WERI-Rb-1 (cell line): Measurements from ENCODE around the gene COG2.

Experiments used
- DNase-seq: peaks from one replicate; pipeline ENCODE4 v3.0.0-alpha.2; 2020
- H3K27ac ChIP-seq: fragments of 250-450 bp; sonication (Bioruptor Pico); 2 replicates; pipeline ENCODE4 v1.5.1; 2020; ENCODE audit warnings: mild to moderate bottlenecking, moderate library complexity
- H3K27me3 ChIP-seq: fragments of 250-450 bp; sonication (Bioruptor Pico); 2 replicates; pipeline ENCODE4 v1.5.1; 2021; ENCODE audit warnings: mild to moderate bottlenecking, low read depth, moderate library complexity; ENCODE audit not compliant: insufficient read depth, severe bottlenecking
- H3K36me3 ChIP-seq: fragments of 250-450 bp; sonication (Bioruptor Pico); 2 replicates; pipeline ENCODE4 v1.5.1; 2020; ENCODE audit warnings: mild to moderate bottlenecking, moderate library complexity
- H3K4me3 ChIP-seq: 2 replicates; pipeline ENCODE4 v1.5.1; 2011; ENCODE audit warnings: low read depth, mild to moderate bottlenecking, control low read depth, low read length
- H3K9me3 ChIP-seq: fragments of 250-450 bp; sonication (Bioruptor Pico); 2 replicates; pipeline ENCODE4 v1.5.1; 2021; ENCODE audit warnings: mild to moderate bottlenecking, moderate library complexity; ENCODE audit not compliant: severe bottlenecking
- CTCF ChIP-seq: IDR thresholded peaks from 2 replicates; pipeline ENCODE4 v1.5.1; 2011; ENCODE audit warnings: low read depth, mild to moderate bottlenecking, control low read depth, inconsistent platforms, low read length

Gene COG2

DNA sequence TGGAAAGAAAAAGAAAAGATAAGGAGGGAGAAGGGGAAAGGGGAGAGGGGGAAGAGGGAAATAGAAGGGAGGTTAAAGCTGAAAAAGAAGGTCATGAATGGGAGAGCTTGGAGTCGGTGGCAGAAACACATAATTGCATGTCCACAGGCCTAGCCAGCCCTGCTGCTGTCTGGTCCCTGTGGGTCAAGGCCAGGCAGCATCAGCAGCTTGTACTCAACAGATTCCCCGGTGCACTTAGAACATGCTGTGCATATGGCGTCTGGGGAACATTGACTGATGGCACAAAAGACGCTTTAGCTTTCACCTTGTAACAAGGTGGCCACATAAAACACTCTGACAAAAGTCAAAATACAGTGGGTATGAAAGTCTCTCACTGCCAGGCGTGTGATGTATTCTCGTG lies 25.9 kb downstream of the COG2 start:
- no peak overlapping the region for H3K4me3 ChIP-seq

GRCh38 chr1:230669543-230669942 lies 27.3 kb downstream of the COG2 start:
- TF ChIP-seq CTCF = no peak
- no peak for DNase-seq
- Histone ChIP-seq H3K27me3 (no peaks in the 10 kb centered on the region), H3K9me3 (no peaks in the 10 kb centered on the region), H3K36me3 (peaks cover 70% of the 10 kb centered on the region), H3K27ac (no peak overlapping the region), H3K4me3 (no peak overlapping the region)

More for the DNA sequence above, 25.9 kb downstream of the COG2 start:
- no peak overlapping the region for H3K27ac ChIP-seq
- H3K9me3 ChIP-seq = no peaks in the 10 kb centered on the region
- DNase-seq = no peak
- TF ChIP-seq CTCF = no peak
- peaks cover 67% of the 10 kb centered on the region for H3K36me3 ChIP-seq
- H3K27me3 ChIP-seq = no peaks in the 10 kb centered on the region

- no peaks in the 10 kb centered on the region for H3K27me3 ChIP-seq
- H3K27ac ChIP-seq = no peak overlapping the region
- DNase-seq = no peak
- no peak for TF ChIP-seq CTCF
- no peak overlapping the region for H3K4me3 ChIP-seq
- H3K36me3 ChIP-seq = peaks cover 74% of the 10 kb centered on the region
- H3K9me3 ChIP-seq = peaks cover 3% of the 10 kb centered on the region
Measured at GRCh38 chr1:230674581-230674980, 32.3 kb downstream of the COG2 start.

GRCh38 chr1:230677200-230677599 lies 34.9 kb downstream of the COG2 start:
- Histone ChIP-seq H3K9me3 (peaks cover 3% of the 10 kb centered on the region), H3K27me3 (no peaks in the 10 kb centered on the region), H3K27ac (no peak overlapping the region), H3K36me3 (peaks cover 83% of the 10 kb centered on the region), H3K4me3 (no peak overlapping the region)
- no peak for DNase-seq
- no peak for TF ChIP-seq CTCF

DNA sequence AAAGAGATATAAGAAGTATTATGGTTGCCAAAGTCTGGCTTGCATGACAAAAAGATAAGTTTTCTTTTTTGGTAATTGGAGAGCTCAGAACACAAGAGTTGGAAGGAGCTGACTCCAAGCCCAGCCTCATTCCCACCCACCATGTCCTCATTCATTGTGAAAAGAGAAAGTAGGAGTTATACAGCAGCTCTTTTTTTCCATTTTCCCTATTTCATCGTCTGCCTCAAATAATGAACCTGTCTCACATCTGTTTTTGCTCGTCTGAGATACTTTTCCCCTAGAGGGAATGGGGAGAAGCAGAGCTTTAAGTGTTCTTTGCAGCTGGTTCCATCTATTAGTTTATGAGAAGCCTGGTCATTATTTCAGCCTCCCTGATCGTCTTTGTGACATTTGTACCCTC lies 36.9 kb downstream of the COG2 start:
- DNase-seq = no peak
- no peak overlapping the region for H3K27ac ChIP-seq
- no peak overlapping the region for H3K4me3 ChIP-seq
- H3K9me3 ChIP-seq = peaks cover 3% of the 10 kb centered on the region
- TF ChIP-seq CTCF = no peak
- no peaks in the 10 kb centered on the region for H3K27me3 ChIP-seq
- peaks cover 76% of the 10 kb centered on the region for H3K36me3 ChIP-seq

GRCh38 chr1:230679825-230680224 lies 37.5 kb downstream of the COG2 start:
- peaks cover 76% of the 10 kb centered on the region for H3K36me3 ChIP-seq
- peaks cover 3% of the 10 kb centered on the region for H3K9me3 ChIP-seq
- no peak for DNase-seq
- TF ChIP-seq CTCF = no peak
- no peaks in the 10 kb centered on the region for H3K27me3 ChIP-seq
- no peak overlapping the region for H3K27ac ChIP-seq
- no peak overlapping the region for H3K4me3 ChIP-seq
